HUES6 (cell line): ENCODE results near the gene CLDN9.

Experiments used
- H3K27ac ChIP-seq: 2 replicates; pipeline ENCODE4 v1.7.0; 2013; ENCODE audit warnings: low read depth, mild to moderate bottlenecking, low read length, inconsistent platforms
- H3K27me3 ChIP-seq: 2 replicates; pipeline ENCODE4 v1.6.1; 2013; ENCODE audit warnings: low read length; ENCODE audit not compliant: control insufficient read depth, insufficient read depth
- H3K36me3 ChIP-seq: 2 replicates; pipeline ENCODE4 v1.6.1; 2013; ENCODE audit warnings: low read length; ENCODE audit not compliant: control insufficient read depth, insufficient read depth
- H3K4me1 ChIP-seq: 2 replicates; pipeline ENCODE4 v1.6.1; 2013; ENCODE audit warnings: low read length; ENCODE audit not compliant: control insufficient read depth, insufficient read depth
- H3K4me3 ChIP-seq: 2 replicates; pipeline ENCODE4 v1.5.1; 2013; ENCODE audit warnings: low read depth, low read length
- H3K9ac ChIP-seq: one replicate; pipeline ENCODE4 v1.6.1; 2013; ENCODE audit warnings: mild to moderate bottlenecking, low read length
- H3K9me3 ChIP-seq: 2 replicates; pipeline ENCODE4 v1.6.1; 2013; ENCODE audit warnings: low read depth, low read length; ENCODE audit not compliant: control insufficient read depth, insufficient read depth

Gene CLDN9, protein sequence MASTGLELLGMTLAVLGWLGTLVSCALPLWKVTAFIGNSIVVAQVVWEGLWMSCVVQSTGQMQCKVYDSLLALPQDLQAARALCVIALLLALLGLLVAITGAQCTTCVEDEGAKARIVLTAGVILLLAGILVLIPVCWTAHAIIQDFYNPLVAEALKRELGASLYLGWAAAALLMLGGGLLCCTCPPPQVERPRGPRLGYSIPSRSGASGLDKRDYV

DNA sequence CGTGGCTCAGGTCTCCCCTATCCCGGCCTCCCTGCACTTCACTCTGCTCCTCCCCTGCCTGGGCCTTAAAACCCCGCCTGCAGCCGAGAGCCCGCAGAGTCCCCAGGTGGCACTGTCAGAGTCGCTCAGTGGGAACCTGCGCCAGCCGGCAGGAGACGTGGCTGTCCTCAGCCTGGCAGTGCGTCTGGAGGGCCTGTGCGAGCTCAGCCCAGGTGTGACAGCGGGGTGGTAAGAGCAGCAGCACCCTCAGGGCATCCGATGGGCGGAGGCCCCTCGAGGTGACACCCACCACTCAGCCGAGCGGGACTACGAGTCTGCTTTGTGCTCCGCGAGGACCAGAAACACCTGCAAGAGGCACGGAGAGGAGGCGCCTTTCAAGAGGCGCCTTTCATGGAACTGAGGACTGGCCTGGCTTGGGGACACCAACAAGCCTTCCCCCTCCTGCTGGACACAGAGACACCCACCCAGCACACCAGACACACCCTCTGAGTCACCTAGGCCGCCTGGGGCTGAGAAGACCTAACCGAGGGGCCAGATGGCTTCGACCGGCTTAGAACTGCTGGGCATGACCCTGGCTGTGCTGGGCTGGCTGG, at the start of gene CLDN9:
CLDN9 (plus strand) TSS at position 96 of the 593 bp plus-strand sequence; CDS start at position 536, 440 bp downstream.
- Histone ChIP-seq H3K9ac (peak within 1 kb of the TSS; percentile 53), H3K4me1 (peaks cover 62% of the 10 kb centered on the region), H3K4me3 (peak within 1 kb of the TSS; percentile 51), H3K9me3 (no peaks in the 10 kb centered on the region), H3K27ac (no peak within 1 kb of the TSS), H3K27me3 (peaks cover 29% of the 10 kb centered on the region), H3K36me3 (peaks cover 16% of the 10 kb centered on the region)

- Histone ChIP-seq H3K27me3 (peaks cover 33% of the 10 kb centered on the region), H3K9ac (peak overlapping the region; percentile 88)
Observed at GRCh38 chr16:2963074-2963722, 49.5 kb upstream of the CLDN9 start.

GRCh38 chr16:2963723-2964474, 48.8 kb upstream of the CLDN9 start, which contains the start of gene KREMEN2:
Gene KREMEN2 (plus strand): TSS chr16:2964275. CDS start chr16:2964521, 246 bp downstream.
- peak within 1 kb of the TSS; percentile 91 for H3K4me3 ChIP-seq
- H3K9ac ChIP-seq = peak within 1 kb of the TSS; percentile 88
- H3K27me3 ChIP-seq = peaks cover 38% of the 10 kb centered on the region
- no peaks in the 10 kb centered on the region for H3K36me3 ChIP-seq
- peak within 1 kb of the TSS; percentile 12; the same call in 1 of the 2 replicates for H3K27ac ChIP-seq
- peaks cover 19% of the 10 kb centered on the region for H3K4me1 ChIP-seq
- no peaks in the 10 kb centered on the region for H3K9me3 ChIP-seq

More at GRCh38 chr16:2963074-2963722, 49.5 kb upstream of the CLDN9 start:
- Histone ChIP-seq H3K27ac (peak overlapping the region; percentile 12; the same call in 1 of the 2 replicates), H3K36me3 (no peaks in the 10 kb centered on the region), H3K9me3 (no peaks in the 10 kb centered on the region), H3K4me1 (peaks cover 14% of the 10 kb centered on the region), H3K4me3 (peak overlapping the region; percentile 91)

- no peaks in the 10 kb centered on the region for H3K9me3 ChIP-seq
- peak overlapping the region; percentile 91 for H3K4me3 ChIP-seq
- H3K27ac ChIP-seq = no peak overlapping the region
- no peaks in the 10 kb centered on the region for H3K36me3 ChIP-seq
- peak overlapping the region; percentile 25 for H3K9ac ChIP-seq
- peaks cover 19% of the 10 kb centered on the region for H3K4me1 ChIP-seq
- peaks cover 38% of the 10 kb centered on the region for H3K27me3 ChIP-seq
Observed at GRCh38 chr16:2964475-2965336, 48.0 kb upstream of the CLDN9 start.

DNA sequence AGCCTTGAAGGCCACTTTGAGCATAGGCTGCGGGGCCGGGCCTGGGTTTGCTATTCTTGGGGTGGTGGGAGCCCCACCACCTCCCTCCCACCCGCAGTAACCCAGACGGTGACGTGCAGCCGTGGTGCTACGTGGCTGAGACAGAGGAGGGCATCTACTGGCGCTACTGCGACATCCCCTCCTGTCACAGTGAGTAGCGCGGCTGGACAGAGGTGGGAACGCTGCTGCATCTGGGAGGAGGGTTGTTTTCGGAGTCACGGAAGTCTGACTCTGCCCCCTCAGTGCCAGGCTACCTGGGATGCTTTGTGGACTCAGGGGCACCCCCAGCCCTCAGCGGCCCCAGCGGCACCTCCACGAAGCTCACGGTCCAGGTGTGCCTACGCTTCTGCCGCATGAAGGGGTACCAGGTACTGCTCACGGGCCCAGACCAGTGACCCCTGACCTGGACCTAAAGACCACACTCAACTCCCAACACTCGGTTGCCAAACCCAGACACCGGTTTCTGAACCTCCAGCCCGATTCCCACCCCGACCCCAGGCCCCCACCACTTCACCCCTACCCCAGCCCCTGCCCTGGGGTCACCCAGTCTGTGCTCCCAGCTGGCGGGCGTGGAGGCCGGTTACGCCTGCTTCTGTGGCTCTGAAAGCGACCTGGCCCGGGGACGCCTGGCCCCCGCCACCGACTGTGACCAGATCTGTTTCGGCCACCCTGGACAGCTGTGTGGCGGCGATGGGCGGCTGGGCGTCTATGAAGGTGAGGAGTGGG, 46.5 kb upstream of the CLDN9 start:
- Histone ChIP-seq H3K9ac (no peak overlapping the region), H3K27ac (no peak overlapping the region), H3K27me3 (peaks cover 38% of the 10 kb centered on the region), H3K9me3 (no peaks in the 10 kb centered on the region), H3K4me3 (no peak overlapping the region; the same call in 1 of the 2 replicates), H3K4me1 (peaks cover 27% of the 10 kb centered on the region), H3K36me3 (peaks cover 1% of the 10 kb centered on the region; the same call in 1 of the 2 replicates)

GRCh38 chr16:2966808-2967191, 45.9 kb upstream of the CLDN9 start:
- H3K27me3 ChIP-seq = peaks cover 38% of the 10 kb centered on the region

GRCh38 chr16:2967211-2967631, 45.5 kb upstream of the CLDN9 start:
- H3K9me3 ChIP-seq = no peaks in the 10 kb centered on the region
- no peak overlapping the region for H3K27ac ChIP-seq
- H3K4me3 ChIP-seq = peak overlapping the region; percentile 28; the same call in 1 of the 2 replicates
- peaks cover 36% of the 10 kb centered on the region for H3K27me3 ChIP-seq
- no peak overlapping the region for H3K9ac ChIP-seq
- H3K36me3 ChIP-seq = peaks cover 11% of the 10 kb centered on the region
- H3K4me1 ChIP-seq = peaks cover 22% of the 10 kb centered on the region

More at GRCh38 chr16:2966808-2967191, 45.9 kb upstream of the CLDN9 start:
- Histone ChIP-seq H3K4me1 (peaks cover 27% of the 10 kb centered on the region), H3K4me3 (peak overlapping the region; percentile 31; the same call in 1 of the 2 replicates), H3K36me3 (peaks cover 7% of the 10 kb centered on the region), H3K27ac (no peak overlapping the region), H3K9ac (no peak overlapping the region), H3K9me3 (no peaks in the 10 kb centered on the region)

DNA sequence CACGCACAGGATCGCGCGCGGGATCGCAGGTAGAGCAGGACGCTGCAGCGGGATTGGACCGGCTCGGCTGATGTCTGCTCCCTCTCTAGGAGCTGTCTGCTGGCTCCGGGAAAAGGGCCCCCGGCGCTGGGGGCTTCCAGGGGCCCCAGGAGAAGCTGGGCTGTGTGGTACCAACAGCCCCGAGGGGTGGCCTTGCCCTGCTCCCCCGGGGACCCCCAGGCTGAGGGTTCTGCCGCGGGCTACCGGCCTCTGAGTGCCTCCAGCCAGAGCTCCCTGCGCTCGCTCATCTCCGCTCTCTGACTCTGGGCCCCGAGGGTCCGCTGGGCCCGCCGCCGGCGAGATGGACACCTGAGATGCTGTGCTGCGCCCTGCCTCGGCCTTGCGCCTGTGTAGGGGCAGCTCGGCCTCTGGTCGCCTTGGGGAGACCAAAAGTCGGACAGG, 45.0 kb upstream of the CLDN9 start:
- Histone ChIP-seq H3K4me1 (peaks cover 17% of the 10 kb centered on the region), H3K27ac (no peak overlapping the region), H3K4me3 (peak overlapping the region; percentile 28; the same call in 1 of the 2 replicates), H3K36me3 (peaks cover 16% of the 10 kb centered on the region), H3K9ac (no peak overlapping the region), H3K9me3 (no peaks in the 10 kb centered on the region), H3K27me3 (peaks cover 31% of the 10 kb centered on the region)

GRCh38 chr16:2968368-2968737, 44.4 kb upstream of the CLDN9 start:
- Histone ChIP-seq H3K4me3 (peak overlapping the region; percentile 76), H3K36me3 (peaks cover 22% of the 10 kb centered on the region), H3K9me3 (no peaks in the 10 kb centered on the region), H3K27me3 (peaks cover 28% of the 10 kb centered on the region; the same call in 1 of the 2 replicates), H3K4me1 (peaks cover 14% of the 10 kb centered on the region), H3K27ac (no peak overlapping the region), H3K9ac (peak overlapping the region; percentile 35)
